K562 (cell line): ENCODE measurements around the gene ERICH2.

Experiments
- POLR2AphosphoS5 ChIP-seq: IDR thresholded peaks from 2 replicates; pipeline ENCODE4 v1.6.1; 2011; ENCODE audit warnings: mild to moderate bottlenecking, low read depth, low read length, moderate library complexity; ENCODE audit not compliant: control insufficient read depth, insufficient read depth
- TF ChIP-seq, protein P1 (sequence below): sonication (generic); formaldehyde crosslinking; IDR thresholded peaks from 2 replicates; pipeline ENCODE4 v1.8.1; 2023; ENCODE audit warnings: mild to moderate bottlenecking, missing genetic modification reagents

DNA sequence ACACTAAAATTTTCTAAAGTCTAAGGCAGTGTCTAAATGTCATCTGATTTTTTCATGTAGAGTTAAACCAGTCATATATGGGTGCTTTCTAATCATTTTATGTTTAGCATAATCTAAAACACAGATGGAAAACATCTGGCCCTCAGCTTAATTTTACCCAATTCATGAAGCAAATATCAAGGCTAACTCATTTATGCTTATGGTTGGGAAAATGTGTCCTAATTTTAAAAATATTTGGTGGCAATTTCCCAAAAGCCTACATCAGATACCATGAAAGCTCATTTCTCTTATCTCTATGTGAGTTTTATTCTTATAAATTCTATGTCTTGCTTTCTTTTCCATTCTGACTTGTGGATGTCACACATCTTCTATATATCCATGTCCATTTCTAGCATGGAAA is 47.9 kb upstream of the ERICH2 start:
- no peak for TF ChIP-seq POLR2AphosphoS5
- TF ChIP-seq, protein P1, sequence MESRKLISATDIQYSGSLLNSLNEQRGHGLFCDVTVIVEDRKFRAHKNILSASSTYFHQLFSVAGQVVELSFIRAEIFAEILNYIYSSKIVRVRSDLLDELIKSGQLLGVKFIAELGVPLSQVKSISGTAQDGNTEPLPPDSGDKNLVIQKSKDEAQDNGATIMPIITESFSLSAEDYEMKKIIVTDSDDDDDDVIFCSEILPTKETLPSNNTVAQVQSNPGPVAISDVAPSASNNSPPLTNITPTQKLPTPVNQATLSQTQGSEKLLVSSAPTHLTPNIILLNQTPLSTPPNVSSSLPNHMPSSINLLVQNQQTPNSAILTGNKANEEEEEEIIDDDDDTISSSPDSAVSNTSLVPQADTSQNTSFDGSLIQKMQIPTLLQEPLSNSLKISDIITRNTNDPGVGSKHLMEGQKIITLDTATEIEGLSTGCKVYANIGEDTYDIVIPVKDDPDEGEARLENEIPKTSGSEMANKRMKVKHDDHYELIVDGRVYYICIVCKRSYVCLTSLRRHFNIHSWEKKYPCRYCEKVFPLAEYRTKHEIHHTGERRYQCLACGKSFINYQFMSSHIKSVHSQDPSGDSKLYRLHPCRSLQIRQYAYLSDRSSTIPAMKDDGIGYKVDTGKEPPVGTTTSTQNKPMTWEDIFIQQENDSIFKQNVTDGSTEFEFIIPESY (CRISPR knock-in tag) = no peak
